ENCODE data around the gene GOLGA6A. TPM values are rescaled to one million over a fixed set of nuclear protein-coding genes. Genes with fewer than 3 reads are reported as not detected.
"Not testable (repeated sequence)": the region's sequence is repeated elsewhere in the genome, so short reads cannot be mapped to it uniquely, and the experiment has no call there.

The GOLGA6A gene
- total RNA-seq, 1 donor from 2014 or later, result not detected

- not testable (repeated sequence) for DNase-seq
Measured at GRCh38 chr15:74052271-74053260, 29.8 kb downstream of the GOLGA6A start.

DNA sequence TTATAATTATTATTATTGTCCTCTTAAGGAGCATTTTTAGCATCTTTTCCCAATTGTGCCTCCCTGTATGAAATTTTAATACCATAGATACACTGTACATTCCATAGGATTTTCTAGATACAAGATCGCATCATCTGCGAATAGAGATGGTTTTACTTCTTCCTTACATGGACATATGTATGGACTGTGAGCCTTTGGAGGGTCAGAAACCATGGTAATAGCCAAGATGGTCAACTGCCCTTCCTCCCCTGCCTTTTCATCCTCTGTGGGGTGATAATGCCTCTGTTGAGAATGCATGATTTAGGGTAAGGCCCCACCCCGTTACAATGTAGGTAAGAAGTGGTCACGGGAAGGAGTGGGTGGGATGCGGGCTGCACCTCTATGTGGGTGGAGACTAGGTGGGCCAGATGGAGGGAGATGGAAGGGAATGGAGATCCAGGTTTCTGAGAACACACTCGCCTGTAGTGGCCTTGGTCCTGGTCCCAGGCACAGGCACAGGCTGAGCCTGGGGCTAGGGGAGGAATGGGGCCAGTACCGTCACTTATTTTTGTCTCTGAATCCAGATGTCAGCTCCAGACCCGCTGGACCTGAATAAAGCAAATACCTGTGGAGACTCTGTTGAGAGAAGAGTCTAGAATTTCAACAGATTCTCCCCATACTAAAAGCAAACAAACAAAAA, 31.7 kb downstream of the GOLGA6A start:
- no peak for DNase-seq

DNA sequence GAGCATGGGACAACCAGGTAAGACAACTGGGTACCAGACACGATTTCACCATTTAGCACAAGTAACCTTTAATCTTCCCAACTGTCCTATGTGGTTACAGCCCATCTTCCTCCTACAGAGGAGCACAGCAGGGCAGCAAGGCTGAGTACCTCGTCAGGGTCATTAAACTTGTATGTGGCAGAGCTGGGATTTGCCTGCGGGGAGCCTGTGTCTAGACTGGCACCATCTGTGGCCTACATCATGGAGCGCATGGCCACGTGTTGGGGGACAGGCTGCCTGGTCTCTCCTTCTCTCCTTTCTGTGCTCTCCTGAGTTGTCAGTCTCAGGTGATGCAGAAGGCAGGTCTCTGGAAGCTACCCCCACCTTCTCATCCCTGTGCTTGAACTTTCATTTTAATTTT, 32.2 kb downstream of the GOLGA6A start:
- no peak for DNase-seq

DNA sequence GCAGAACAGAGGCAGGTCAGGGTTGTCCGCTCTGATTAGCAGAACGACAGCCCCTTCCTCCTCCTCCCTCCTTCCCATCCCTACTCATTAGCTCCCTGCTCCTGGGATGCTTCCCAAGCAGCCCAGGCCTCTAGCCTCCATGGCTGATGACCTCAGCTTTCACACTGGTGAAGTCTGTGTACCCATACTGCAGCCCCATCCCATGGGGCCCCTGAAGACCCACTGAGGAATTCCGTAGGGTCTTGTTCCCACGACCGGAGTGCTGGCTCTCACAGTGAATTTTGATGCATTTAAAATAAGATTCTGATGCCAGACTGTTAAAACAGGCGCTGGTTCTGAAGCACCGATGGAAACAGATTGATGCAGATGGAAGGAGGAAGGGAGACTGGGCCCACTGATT, 36.1 kb downstream of the GOLGA6A start:
- no peak for DNase-seq

GRCh38 chr15:74045636-74046274, 36.6 kb downstream of the GOLGA6A start:
- DNase-seq, result no peak

DNA sequence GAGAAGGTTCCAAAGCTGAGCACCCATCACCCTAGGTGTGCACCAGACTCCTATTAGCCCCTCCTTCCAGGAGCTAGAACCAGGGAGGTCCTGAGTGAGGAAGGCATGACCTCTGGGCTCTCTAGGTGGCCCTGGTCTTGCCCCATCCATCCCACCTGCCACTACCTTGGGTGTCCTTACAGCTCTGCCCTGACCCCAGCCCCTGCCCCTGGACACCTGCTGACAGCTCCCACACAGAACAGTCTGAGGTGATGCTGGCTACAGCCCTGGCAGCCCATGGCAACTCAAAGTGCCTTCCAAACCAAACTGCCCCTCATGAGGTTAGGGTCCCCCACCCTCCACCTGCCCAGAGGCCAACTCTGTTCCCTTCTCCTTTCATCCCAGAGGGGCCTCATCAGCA, 37.2 kb downstream of the GOLGA6A start:
- DNase-seq, result no peak

GRCh38 chr15:74044267-74045110, 37.9 kb downstream of the GOLGA6A start:
- no peak for DNase-seq

GRCh38 chr15:74043425-74044266, 38.7 kb downstream of the GOLGA6A start:
- DNase-seq, result no peak

- DNase-seq, result no peak
Measured at GRCh38 chr15:74042603-74043424, 39.5 kb downstream of the GOLGA6A start.

GRCh38 chr15:74041777-74042435, 40.4 kb downstream of the GOLGA6A start:
- no peak for DNase-seq

GRCh38 chr15:74041311-74041756, 41.0 kb downstream of the GOLGA6A start:
- no peak for DNase-seq

DNA sequence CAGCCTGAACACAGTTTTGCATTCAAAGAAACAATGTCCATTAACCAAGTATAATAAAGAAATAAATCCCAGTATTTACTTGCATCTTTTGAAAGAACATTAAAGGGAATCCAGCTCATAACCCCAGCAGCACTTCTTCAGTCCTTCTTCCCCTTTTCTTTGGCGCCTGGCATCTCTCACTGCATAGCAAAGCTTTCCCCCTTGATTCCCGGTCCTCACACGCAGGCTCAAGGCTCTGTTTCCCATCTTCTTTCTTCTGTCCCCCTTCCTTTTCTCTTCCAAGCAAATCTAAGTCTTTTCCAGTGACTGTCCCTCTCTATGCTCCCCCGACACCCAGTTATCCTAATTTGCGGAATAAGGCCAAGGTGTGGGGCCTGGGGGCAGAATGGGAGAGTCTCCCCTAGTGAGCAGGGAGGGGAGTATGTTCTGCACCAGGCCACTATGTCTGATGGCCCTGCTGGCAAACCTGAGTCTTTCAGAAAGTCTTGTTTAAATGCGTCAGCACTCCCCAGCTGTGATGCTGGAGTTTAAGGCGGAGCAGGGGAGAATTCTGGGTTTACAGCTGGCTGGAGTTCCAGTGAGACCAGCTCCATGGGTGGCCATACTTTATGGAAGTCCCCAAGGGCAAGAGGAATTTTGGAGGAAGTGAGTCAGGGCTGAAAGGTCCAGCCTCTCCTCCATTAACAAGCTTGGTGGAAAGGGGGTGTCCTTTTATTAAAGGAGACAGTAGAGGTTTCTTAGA, 42.1 kb downstream of the GOLGA6A start:
- DNase-seq, result no peak

GRCh38 chr15:74039656-74040010, 42.7 kb downstream of the GOLGA6A start:
- no peak for DNase-seq

- no peak for DNase-seq
Measured at GRCh38 chr15:74038707-74039655, 43.4 kb downstream of the GOLGA6A start.

- DNase-seq, result no peak
Measured at GRCh38 chr15:74037171-74038117, 44.9 kb downstream of the GOLGA6A start.

All from occipital lobe (tissue), 2 donors.